ENCODE data around the gene ATXN7L1. TPM values are rescaled to one million over a fixed set of nuclear protein-coding genes. Genes with fewer than 3 reads are reported as not detected.
"Not testable (repeated sequence)": the region's sequence is repeated elsewhere in the genome, so short reads cannot be mapped to it uniquely, and the experiment has no call there.

The ATXN7L1 gene
- total RNA-seq, 2 experiments from 2014 or later: 3.5 to 5.0 TPM

DNA sequence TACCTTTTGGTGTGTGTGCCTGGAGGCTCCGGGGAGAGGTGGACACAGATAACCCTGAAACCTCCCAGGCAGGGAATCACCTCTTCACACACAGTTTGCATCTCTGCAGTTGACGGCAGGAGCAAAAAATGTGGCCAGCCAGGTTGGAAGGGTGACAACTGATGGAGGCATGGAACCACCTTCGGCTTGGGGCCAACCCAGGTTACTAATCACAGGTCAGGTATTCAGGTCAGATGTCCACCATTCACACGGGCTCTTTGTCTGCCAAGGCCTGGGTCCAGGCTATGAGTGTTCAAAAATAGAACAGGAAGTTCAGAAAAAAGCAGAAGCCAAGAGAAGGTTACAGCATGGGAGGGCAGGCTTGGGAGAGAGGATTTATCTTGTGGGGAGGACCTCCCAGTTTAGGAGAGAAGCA lies 157.9 kb downstream of the ATXN7L1 start:
- no peaks in the 10 kb centered on the region for H3K9me3 Mint-ChIP-seq (ENCODE audit: insufficient read depth)
- no peak overlapping the region for H3K27ac Mint-ChIP-seq
- H3K4me1 Mint-ChIP-seq (ENCODE audit: low read depth): no peaks in the 10 kb centered on the region
- H3K27me3 Mint-ChIP-seq (ENCODE audit: low read depth): no peaks in the 10 kb centered on the region
- no peak for DNase-seq
- no peak overlapping the region for H3K4me3 Mint-ChIP-seq
- POLR2A ChIA-PET: no interaction called here
- no peak for ATAC-seq
- no peaks in the 10 kb centered on the region for H3K36me3 Mint-ChIP-seq (ENCODE audit: low read depth)
- CTCF ChIA-PET: no interaction called here

DNA sequence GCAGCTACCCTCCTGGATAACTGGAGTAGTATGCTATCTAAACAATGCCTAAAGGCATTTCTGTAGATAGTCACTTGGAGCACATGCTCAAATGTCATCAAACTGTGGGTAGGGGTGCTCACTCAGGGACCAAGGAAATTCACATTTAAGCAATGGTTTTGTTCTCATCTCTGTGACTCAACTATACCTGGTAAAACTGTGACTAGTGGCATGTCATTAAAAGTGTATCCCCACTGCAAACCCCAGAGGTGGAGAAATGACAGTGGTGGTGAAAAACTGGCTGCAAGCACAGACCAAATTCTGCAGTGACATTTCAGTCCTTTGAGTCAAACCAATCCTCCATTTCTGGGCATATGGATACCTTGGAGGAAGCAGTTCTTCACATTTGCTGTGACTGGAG lies 160.9 kb downstream of the ATXN7L1 start:
- no peak for DNase-seq
- ChIA-PET POLR2A (no interaction called here), CTCF (interaction anchor here (1.0 kb wide), 1 partner anchor 59 kb away, joined by 3 read pairs; no protein-coding TSS in a partner anchor)
- H3K4me3 Mint-ChIP-seq: no peak overlapping the region
- H3K4me1 Mint-ChIP-seq (ENCODE audit: low read depth): no peaks in the 10 kb centered on the region
- no peaks in the 10 kb centered on the region for H3K27me3 Mint-ChIP-seq (ENCODE audit: low read depth)
- no peak overlapping the region for H3K27ac Mint-ChIP-seq
- H3K9me3 Mint-ChIP-seq (ENCODE audit: insufficient read depth): peaks cover 17% of the 10 kb centered on the region
- no peak for ATAC-seq
- peaks cover 13% of the 10 kb centered on the region for H3K36me3 Mint-ChIP-seq (ENCODE audit: low read depth)

DNA sequence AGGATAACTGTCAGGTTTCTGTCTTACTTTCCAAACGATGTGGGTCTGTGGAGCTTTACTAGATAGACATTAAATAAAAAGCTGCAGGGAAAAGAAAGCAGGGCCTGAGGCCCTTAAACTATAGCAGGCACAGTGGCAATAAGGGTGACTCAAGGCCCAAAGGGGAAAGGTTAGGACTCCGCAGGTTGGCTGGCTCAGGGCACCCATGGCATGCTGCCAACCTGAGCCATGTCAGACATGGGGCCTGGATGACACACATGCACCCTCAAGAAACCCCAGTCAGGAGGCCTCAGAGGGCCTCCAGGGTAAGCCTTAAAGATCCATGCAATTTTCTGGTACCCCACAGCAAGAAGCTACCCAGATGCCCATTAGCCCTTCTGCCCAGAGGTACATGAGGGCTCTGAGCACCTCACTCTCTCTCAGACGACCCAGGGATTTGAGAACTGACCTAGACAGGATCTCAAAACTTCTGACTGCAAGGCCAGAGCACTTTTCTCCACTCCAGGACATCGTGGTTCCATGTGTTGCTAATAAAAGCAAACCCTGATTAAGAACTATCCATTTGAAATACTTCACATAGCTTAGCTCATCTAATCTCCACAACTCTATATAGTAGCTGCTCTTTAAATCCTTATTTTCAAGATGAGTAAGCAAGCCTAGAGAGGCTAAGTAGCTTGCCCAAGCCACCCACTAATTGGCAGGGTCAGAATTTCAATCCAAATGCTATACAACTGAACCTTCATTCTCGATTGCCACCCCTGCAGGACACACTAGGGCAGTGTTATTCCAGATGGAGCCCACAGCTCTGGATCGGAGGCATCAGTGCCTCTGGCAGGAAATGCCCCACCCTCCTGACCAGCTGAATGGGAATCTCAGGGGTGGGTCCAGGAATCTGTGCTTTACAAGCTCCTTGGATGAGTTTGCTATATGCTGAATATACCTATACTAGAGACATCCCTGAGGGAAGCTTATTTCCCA lies 162.6 kb downstream of the ATXN7L1 start:
- Mint-ChIP-seq H3K36me3 (ENCODE audit: low read depth) (peaks cover 15% of the 10 kb centered on the region), H3K4me1 (ENCODE audit: low read depth) (no peaks in the 10 kb centered on the region), H3K9me3 (ENCODE audit: insufficient read depth) (peaks cover 17% of the 10 kb centered on the region), H3K27me3 (ENCODE audit: low read depth) (no peaks in the 10 kb centered on the region), H3K27ac (no peak overlapping the region), H3K4me3 (no peak overlapping the region)
- no peak for DNase-seq
- ChIA-PET CTCF (interaction anchor here (0.7 to 1.6 kb wide), 4 partner anchors 22 to 441 kb away, joined by 3 to 4 read pairs (median 3); no protein-coding TSS in a partner anchor), POLR2A (interaction anchor here (1.2 kb wide), 1 partner anchor 22 kb away, joined by 3 read pairs; no protein-coding TSS in a partner anchor)
- ATAC-seq: no peak

DNA sequence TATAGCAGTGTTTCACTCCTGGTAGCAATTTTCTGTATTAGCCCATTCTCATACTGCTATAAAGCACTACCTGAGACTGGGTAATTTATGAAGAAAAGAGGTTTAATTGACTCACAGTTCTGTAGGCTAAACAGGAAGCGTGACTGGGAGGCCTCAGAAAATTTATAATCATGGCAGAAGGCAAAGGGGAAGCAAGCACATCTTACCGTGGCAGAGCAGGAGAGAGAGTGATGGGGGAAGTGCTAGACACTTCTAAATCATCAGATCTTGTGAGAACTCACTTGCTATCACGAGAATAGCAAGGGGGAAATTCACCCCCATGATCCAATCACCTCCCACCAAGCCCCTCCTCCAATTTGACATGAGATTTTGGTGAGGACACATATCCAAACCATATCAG lies 163.5 kb downstream of the ATXN7L1 start:
- no peak overlapping the region for H3K27ac Mint-ChIP-seq
- DNase-seq (no peak), ATAC-seq (no peak)
- no peak overlapping the region for H3K4me3 Mint-ChIP-seq
- peaks cover 15% of the 10 kb centered on the region for H3K36me3 Mint-ChIP-seq (ENCODE audit: low read depth)
- no peaks in the 10 kb centered on the region for H3K27me3 Mint-ChIP-seq (ENCODE audit: low read depth)
- CTCF ChIA-PET: no interaction called here
- H3K4me1 Mint-ChIP-seq (ENCODE audit: low read depth): peaks cover 6% of the 10 kb centered on the region
- POLR2A ChIA-PET: no interaction called here
- H3K9me3 Mint-ChIP-seq (ENCODE audit: insufficient read depth): peaks cover 17% of the 10 kb centered on the region

DNA sequence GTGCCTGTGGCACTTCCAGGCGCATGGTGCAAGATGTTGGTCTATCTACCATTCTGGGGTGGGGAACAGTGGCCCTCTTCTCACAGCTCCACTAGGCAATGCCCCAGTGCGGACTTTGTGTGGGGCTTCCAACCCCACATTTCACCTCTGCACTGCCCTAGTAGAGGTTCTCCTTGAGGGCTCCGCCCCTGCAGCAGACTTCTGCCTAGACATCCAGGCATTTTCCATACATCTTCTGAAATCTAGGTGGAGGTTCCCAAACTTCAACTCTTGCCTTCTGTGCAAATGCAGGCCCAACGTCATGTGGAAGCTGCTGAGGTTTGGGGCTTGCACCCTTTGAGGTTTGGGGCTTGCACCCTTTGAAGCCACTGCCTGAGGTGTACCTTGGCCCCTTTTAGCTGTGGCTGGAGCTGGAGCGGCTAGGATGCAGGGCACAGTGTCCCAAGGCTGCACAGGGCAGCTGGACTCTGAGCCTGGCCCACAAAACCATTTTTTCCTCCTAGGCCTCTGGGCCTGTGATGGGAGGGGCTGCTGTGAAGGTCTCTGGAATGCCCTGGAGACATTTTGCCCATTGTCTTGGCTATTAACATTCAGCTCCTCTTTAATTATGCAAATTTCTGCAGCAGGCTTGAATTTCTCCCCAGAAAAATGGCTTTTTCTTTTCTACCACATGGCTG lies 164.5 kb downstream of the ATXN7L1 start:
- H3K27ac Mint-ChIP-seq: no peak overlapping the region
- no peaks in the 10 kb centered on the region for H3K27me3 Mint-ChIP-seq (ENCODE audit: low read depth)
- no peak overlapping the region for H3K4me3 Mint-ChIP-seq
- no peak for DNase-seq
- ChIA-PET POLR2A (no interaction called here), CTCF (no interaction called here)
- H3K4me1 Mint-ChIP-seq (ENCODE audit: low read depth): peaks cover 11% of the 10 kb centered on the region
- ATAC-seq: no peak
- peaks cover 17% of the 10 kb centered on the region for H3K9me3 Mint-ChIP-seq (ENCODE audit: insufficient read depth)
- H3K36me3 Mint-ChIP-seq (ENCODE audit: low read depth): peaks cover 15% of the 10 kb centered on the region

DNA sequence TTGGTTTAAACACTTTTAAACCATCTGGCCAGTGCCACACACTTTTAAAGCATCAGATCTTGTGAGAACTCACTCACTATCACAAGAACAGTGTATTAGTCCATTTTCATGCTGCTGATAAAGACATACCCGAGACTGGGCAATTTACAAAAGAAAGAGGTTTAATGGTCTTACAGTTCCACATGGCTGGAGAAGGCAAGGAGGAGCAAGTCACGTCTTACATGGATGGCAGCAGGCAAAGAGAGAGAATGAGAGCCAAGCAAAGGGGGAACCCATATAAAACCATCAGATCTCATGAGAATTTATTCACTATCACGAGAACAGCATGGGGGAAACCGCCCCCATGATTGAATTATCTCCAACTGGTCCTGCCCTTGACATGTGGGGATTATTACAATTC lies 165.7 kb downstream of the ATXN7L1 start:
- peaks cover 17% of the 10 kb centered on the region for H3K9me3 Mint-ChIP-seq (ENCODE audit: insufficient read depth)
- CTCF ChIA-PET; H3K27me3 Mint-ChIP-seq (ENCODE audit: low read depth); DNase-seq; POLR2A ChIA-PET; H3K27ac Mint-ChIP-seq; ATAC-seq; H3K4me3 Mint-ChIP-seq: not testable (repeated sequence)
- H3K4me1 Mint-ChIP-seq (ENCODE audit: low read depth): peaks cover 11% of the 10 kb centered on the region
- peaks cover 15% of the 10 kb centered on the region for H3K36me3 Mint-ChIP-seq (ENCODE audit: low read depth)

DNA sequence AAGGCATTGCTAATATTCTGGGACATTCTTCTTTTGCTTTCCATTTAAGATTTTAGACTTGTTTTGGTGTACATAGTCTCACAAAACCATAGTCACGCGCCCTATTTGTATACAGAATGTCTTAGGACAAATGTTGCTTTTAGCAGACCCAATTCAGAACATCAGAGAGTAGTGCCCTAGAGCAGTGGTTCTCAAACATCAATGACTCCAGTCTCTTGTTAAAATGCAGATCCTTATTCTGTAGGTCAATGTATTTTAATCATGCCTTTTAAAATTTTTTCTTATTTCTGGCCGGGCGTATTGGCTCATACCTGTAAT lies 167.7 kb downstream of the ATXN7L1 start:
- Mint-ChIP-seq H3K27me3 (ENCODE audit: low read depth) (no peaks in the 10 kb centered on the region), H3K4me1 (ENCODE audit: low read depth) (peaks cover 11% of the 10 kb centered on the region), H3K4me3 (no peak overlapping the region), H3K36me3 (ENCODE audit: low read depth) (peaks cover 15% of the 10 kb centered on the region), H3K27ac (no peak overlapping the region), H3K9me3 (ENCODE audit: insufficient read depth) (peaks cover 17% of the 10 kb centered on the region)
- no peak for DNase-seq
- ChIA-PET CTCF (no interaction called here), POLR2A (no interaction called here)
- no peak for ATAC-seq

DNA sequence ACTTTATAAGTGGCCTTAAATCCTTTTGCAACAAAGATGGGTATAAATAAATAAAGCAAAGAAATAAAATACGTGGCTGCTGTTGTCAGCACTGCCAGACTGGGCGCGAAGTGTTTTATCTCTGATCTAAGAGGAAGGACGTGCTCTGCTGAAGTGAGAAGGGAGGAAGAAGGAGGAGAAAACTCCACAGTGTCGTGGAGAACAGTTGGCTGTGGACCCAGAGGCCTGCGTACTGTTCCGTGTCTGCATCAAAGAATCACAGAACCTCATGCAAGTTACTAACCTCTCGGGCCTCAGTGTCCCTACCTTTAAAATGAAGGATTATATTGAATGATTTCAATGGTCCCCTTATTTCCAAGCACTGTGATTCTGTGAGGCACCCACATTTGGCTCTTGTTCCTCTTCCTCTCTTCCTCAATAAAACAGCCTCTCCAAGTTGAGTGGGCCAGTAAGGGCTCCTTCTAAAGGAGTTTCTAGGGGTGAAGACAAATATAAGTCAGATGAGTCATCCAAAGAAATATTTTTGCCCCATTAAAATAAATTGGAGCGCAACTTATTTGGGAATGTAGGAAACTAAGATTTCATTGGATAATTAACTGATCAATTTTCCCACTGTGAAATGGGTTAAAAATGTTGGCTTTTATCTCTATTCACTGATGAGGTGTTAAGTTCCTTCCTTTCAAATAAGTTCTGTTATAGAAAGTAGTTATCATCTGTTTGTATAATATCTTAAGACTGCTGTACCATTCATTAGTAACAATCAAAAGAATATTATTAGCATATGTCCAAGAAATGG lies 168.2 kb downstream of the ATXN7L1 start:
- no peak overlapping the region for H3K4me3 Mint-ChIP-seq

DNA sequence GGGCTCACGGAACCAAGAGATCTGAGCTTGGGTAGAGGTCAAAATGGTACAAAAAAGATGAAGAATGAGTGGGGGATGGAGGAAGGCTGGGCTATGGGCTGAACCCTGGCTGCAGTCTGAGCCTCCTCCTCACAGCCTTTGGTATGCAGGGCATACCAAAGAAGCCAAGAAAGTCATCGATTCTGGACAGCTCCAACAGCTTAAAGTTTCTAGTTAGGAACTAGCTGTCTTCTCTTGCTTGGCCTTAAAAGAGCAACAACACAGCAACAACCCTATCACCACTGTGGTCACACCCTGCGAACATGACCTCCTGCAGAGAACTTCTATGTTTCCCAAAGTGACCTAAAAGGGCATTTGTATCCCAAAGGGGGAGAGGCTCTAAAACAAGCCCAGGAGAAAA lies 169.0 kb downstream of the ATXN7L1 start:
- CTCF ChIA-PET: no interaction called here
- Mint-ChIP-seq H3K4me1 (ENCODE audit: low read depth) (peaks cover 11% of the 10 kb centered on the region), H3K36me3 (ENCODE audit: low read depth) (peaks cover 11% of the 10 kb centered on the region), H3K9me3 (ENCODE audit: insufficient read depth) (peaks cover 11% of the 10 kb centered on the region), H3K4me3 (no peak overlapping the region), H3K27me3 (ENCODE audit: low read depth) (no peaks in the 10 kb centered on the region), H3K27ac (no peak overlapping the region)
- ATAC-seq (no peak), DNase-seq (no peak)
- POLR2A ChIA-PET: no interaction called here

More for the DNA sequence above, 168.2 kb downstream of the ATXN7L1 start:
- Mint-ChIP-seq H3K36me3 (ENCODE audit: low read depth) (peaks cover 15% of the 10 kb centered on the region), H3K27ac (no peak overlapping the region), H3K9me3 (ENCODE audit: insufficient read depth) (peaks cover 17% of the 10 kb centered on the region), H3K4me1 (ENCODE audit: low read depth) (peaks cover 11% of the 10 kb centered on the region), H3K27me3 (ENCODE audit: low read depth) (no peaks in the 10 kb centered on the region)
- ChIA-PET CTCF (no interaction called here), POLR2A (no interaction called here)
- DNase-seq (no peak), ATAC-seq (peak; percentile 63)

DNA sequence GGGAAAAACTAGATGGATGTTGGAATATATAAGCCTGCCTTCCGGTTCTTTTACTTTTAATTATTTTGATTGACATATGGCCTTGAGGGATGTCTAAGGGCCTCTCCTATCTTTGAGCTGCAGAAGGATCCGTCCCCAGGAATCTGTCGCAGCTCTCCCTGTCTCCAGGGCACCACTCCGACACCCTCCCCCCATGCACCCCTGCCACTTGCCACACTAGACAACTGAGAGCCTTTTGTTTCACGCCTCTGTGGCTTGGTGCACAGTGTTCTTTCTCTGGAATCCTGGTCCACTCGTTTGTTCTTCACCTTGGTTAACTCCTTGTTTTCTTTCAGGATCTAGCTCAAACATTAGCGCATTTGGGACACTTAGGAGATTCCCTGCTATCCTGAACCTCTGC lies 171.0 kb downstream of the ATXN7L1 start:
- Mint-ChIP-seq H3K4me3 (no peak overlapping the region), H3K4me1 (ENCODE audit: low read depth) (peaks cover 11% of the 10 kb centered on the region), H3K9me3 (ENCODE audit: insufficient read depth) (no peaks in the 10 kb centered on the region), H3K36me3 (ENCODE audit: low read depth) (peaks cover 3% of the 10 kb centered on the region), H3K27ac (no peak overlapping the region), H3K27me3 (ENCODE audit: low read depth) (no peaks in the 10 kb centered on the region)
- ChIA-PET POLR2A (no interaction called here), CTCF (interaction anchor here (1.1 kb wide), 1 partner anchor 33 kb away, joined by 3 read pairs; no protein-coding TSS in a partner anchor)
- DNase-seq: no peak
- ATAC-seq: no peak

DNA sequence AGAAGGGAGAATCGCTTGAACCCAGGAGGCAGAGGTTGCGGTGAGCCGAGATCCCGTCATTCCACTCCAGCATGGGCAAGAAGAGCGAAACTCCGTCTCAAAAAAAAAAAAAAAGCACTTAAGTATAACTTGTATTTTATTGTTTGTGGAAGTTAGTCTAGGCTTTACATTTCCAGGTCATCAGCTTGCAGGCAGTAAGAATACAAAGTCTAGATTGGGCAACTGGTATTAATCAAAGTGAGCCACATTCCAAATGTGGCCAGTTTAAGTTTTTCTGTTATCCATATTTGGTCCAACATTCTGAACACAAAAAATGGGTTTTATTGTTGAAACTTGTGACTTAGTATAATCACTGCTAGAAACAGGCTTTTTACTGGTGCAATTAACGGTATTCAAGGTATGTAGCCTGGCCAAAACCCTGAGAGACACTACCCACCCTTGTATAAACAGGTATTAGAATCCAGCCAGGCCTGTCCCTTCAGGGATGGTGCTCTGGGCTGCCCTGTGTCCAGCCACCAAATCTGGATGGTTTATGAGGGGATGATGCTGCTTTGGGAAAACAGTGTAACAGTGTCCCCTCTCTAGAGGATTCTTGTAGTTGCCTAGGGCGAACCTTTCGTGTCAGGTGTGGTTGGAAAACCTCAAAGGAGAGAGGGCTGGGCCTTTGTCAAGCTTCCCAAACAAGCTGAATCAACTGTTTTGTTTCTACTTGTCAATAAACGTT lies 173.0 kb downstream of the ATXN7L1 start:
- H3K27me3 Mint-ChIP-seq (ENCODE audit: low read depth): no peaks in the 10 kb centered on the region

More for the DNA sequence above, 173.0 kb downstream of the ATXN7L1 start:
- H3K4me1 Mint-ChIP-seq (ENCODE audit: low read depth): peaks cover 10% of the 10 kb centered on the region
- H3K4me3 Mint-ChIP-seq: no peak overlapping the region
- H3K9me3 Mint-ChIP-seq (ENCODE audit: insufficient read depth): no peaks in the 10 kb centered on the region
- DNase-seq: no peak
- H3K27ac Mint-ChIP-seq: no peak overlapping the region
- ATAC-seq: no peak
- no peaks in the 10 kb centered on the region for H3K36me3 Mint-ChIP-seq (ENCODE audit: low read depth)
- ChIA-PET POLR2A (interaction anchor here (1.0 kb wide), 1 partner anchor 12 kb away, joined by 3 read pairs; no protein-coding TSS in a partner anchor), CTCF (no interaction called here)
